Stimulated activated naive B cell treated with anti-CD40 and anti-IgM and Interleukin-4, amounts not matched to agents 10 μg/mL and 1 μg/mL and 100 μg/mL, for 72 hours (primary cell): ENCODE measurements around the gene STPG2.

Experiments
- ATAC-seq, 2 donors: fragments of 150-1000 bp; cut with Tn5 transposase; replicated peaks; 2 replicates each; pipeline ENCODE4 v1.10.0; 2021; ENCODE audit warnings: moderate library complexity in 1 of 2
- DNase-seq: peaks from one replicate; pipeline ENCODE4 v3.0.0; 2021
- H3K27ac Mint-ChIP-seq: one replicate; pipeline ENCODE4 v1.8.0; 2022; ENCODE audit warnings: mild to moderate bottlenecking, mixed read lengths
- H3K27me3 Mint-ChIP-seq, 2 donors: one replicate each; pipeline ENCODE4 v1.8.0; 2022; ENCODE audit warnings: mixed read lengths in 2 of 2
- H3K36me3 Mint-ChIP-seq, 2 donors: one replicate each; pipeline ENCODE4 v1.8.0; 2022; ENCODE audit warnings: mixed read lengths in 2 of 2, mild to moderate bottlenecking in 1 of 2
- H3K4me1 Mint-ChIP-seq, 2 donors: one replicate each; pipeline ENCODE4 v1.8.0; 2022; ENCODE audit warnings: mixed read lengths in 2 of 2, mild to moderate bottlenecking in 1 of 2
- H3K4me3 Mint-ChIP-seq, 2 donors: one replicate each; pipeline ENCODE4 v1.8.0; 2022; ENCODE audit warnings: mild to moderate bottlenecking in 2 of 2, mixed read lengths in 2 of 2, moderate library complexity in 1 of 2
- H3K9me3 Mint-ChIP-seq, 2 donors: one replicate each; pipeline ENCODE4 v1.8.0; 2022; ENCODE audit warnings: mixed read lengths in 2 of 2, mild to moderate bottlenecking in 1 of 2

STPG2 gene

GRCh38 chr4:98143001-98143899, at the start of gene STPG2:
TSS of gene STPG2 (minus strand) at chr4:98143476.
- no peaks in the 10 kb centered on the region for H3K27me3 Mint-ChIP-seq
- H3K9me3 Mint-ChIP-seq, result no peaks in the 10 kb centered on the region
- H3K36me3 Mint-ChIP-seq, result no peaks in the 10 kb centered on the region
- peak within 1 kb of the TSS; percentile 93 for H3K27ac Mint-ChIP-seq
- peak within 1 kb of the TSS; percentile 89 to 91 for H3K4me3 Mint-ChIP-seq
- ATAC-seq (peak; percentile 93 to 96), DNase-seq (peak; percentile 98)
- H3K4me1 Mint-ChIP-seq, result peaks cover 12 to 28% of the 10 kb centered on the region in 2 donors

DNA sequence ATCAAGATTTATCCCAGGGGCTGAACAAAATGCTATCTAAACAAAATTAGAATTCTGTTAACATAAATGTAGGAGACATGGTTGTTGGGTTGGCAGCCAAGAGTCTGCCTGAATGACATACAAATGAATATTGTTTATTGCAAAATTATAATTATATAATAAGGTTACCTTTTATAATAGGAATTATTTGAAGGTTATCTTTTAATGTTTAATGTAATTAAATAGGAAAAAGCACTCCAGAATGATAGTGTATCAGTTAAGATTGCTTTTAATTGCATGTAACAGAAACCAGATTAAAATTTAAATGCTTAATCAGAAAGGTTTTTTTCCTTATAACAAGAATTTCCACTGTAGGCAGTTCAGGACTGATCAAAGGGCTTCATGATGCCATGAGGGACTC, 42.0 kb upstream of the STPG2 start:
- Mint-ChIP-seq H3K4me1 (peaks cover 3 to 7% of the 10 kb centered on the region in 2 donors), H3K27me3 (no peaks in the 10 kb centered on the region), H3K36me3 (peaks cover 1 to 3% of the 10 kb centered on the region in 2 donors), H3K27ac (no peak overlapping the region), H3K4me3 (no peak overlapping the region), H3K9me3 (peaks cover 0 to 2% of the 10 kb centered on the region in 2 donors)
- DNase-seq (no peak), ATAC-seq (no peak)

- H3K27ac Mint-ChIP-seq, result no peak overlapping the region
- DNase-seq, result no peak
- no peaks in the 10 kb centered on the region for H3K27me3 Mint-ChIP-seq
- peaks cover 3 to 7% of the 10 kb centered on the region in 2 donors for H3K4me1 Mint-ChIP-seq
- H3K9me3 Mint-ChIP-seq, result no peaks in the 10 kb centered on the region
- no peak for ATAC-seq
- H3K36me3 Mint-ChIP-seq, result no peaks in the 10 kb centered on the region
- no peak overlapping the region for H3K4me3 Mint-ChIP-seq
These were observed 38.5 kb upstream of the STPG2 start for GRCh38 chr4:98181809-98182208.

- Mint-ChIP-seq H3K27ac (no peak overlapping the region), H3K4me3 (no peak overlapping the region), H3K4me1 (peaks cover 3 to 7% of the 10 kb centered on the region in 2 donors), H3K9me3 (no peaks in the 10 kb centered on the region), H3K36me3 (no peaks in the 10 kb centered on the region), H3K27me3 (no peaks in the 10 kb centered on the region)
- ATAC-seq, result no peak
- DNase-seq, result no peak
These were observed 36.7 kb upstream of the STPG2 start for GRCh38 chr4:98179951-98180350.

- no peak for DNase-seq
These were observed 33.3 kb upstream of the STPG2 start for GRCh38 chr4:98176531-98176930.

DNA sequence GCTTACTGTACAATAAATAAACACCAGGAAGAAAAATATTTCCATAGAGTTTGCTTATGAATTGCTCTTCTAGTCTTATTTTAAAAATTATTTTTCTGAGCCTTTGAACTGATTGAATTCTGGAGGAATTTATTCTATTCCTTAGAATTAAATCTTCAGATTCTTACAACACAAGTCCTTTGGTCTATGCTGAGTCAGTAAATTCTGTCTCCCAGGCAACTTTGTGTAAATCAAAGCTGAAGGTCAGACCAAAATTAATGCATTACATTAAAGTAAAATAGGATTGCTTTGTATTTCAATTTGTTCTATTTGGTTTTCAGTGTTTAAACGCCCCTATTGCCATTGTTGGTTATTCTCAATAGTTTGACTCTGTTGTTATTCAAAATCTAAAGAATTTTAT, 26.8 kb upstream of the STPG2 start:
- Mint-ChIP-seq H3K36me3 (no peaks in the 10 kb centered on the region), H3K27me3 (no peaks in the 10 kb centered on the region), H3K9me3 (no peaks in the 10 kb centered on the region), H3K27ac (no peak overlapping the region), H3K4me1 (no peaks in the 10 kb centered on the region), H3K4me3 (no peak overlapping the region)
- DNase-seq (no peak), ATAC-seq (no peak)

More at GRCh38 chr4:98176531-98176930, 33.3 kb upstream of the STPG2 start:
- Mint-ChIP-seq H3K27ac (no peak overlapping the region), H3K4me1 (no peaks in the 10 kb centered on the region), H3K9me3 (no peaks in the 10 kb centered on the region), H3K36me3 (no peaks in the 10 kb centered on the region), H3K27me3 (no peaks in the 10 kb centered on the region), H3K4me3 (no peak overlapping the region)
- no peak for ATAC-seq

- H3K27me3 Mint-ChIP-seq, result no peaks in the 10 kb centered on the region
- H3K4me3 Mint-ChIP-seq, result no peak overlapping the region
- no peak overlapping the region for H3K27ac Mint-ChIP-seq
- no peaks in the 10 kb centered on the region for H3K4me1 Mint-ChIP-seq
- DNase-seq (no peak), ATAC-seq (no peak)
- no peaks in the 10 kb centered on the region for H3K36me3 Mint-ChIP-seq
- no peaks in the 10 kb centered on the region for H3K9me3 Mint-ChIP-seq
These were observed 23.4 kb upstream of the STPG2 start for GRCh38 chr4:98166731-98167041.

DNA sequence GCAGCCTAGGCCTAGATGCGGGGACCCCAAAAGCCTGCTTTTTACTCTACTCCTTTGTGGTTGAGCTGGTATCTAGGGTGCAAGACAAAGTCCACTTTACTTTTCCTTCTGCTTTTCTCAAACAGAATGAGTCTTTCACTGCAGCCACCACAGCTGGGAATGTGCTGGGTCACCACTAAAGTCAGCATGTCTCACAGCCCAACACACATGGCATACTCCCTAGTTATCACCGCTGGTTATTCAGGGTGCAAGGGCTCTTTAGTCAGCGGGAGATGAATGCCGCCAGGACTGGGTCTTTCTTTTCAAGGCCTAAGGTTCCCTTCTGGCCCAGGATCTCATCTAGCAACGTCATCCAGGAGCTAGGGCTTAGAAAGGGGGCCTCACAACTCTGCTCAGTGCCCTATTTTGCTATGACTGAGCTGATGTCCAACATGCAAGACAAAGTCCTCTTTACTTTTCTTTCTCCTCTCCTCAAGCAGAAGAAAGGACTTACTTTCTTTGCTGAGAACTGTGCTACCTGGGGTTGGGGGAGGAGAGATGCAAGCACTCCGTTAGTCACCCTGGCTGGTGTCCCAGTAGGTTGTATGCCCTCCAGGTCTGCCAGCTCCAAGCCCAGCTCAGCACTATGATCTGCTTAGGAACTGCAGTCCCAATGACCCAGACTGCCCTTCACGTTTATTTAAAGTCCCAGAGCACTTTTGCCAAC, 22.9 kb upstream of the STPG2 start:
- no peak for ATAC-seq
- no peak overlapping the region for H3K27ac Mint-ChIP-seq
- no peak overlapping the region for H3K4me3 Mint-ChIP-seq
- H3K4me1 Mint-ChIP-seq, result no peaks in the 10 kb centered on the region
- H3K27me3 Mint-ChIP-seq, result no peaks in the 10 kb centered on the region
- H3K36me3 Mint-ChIP-seq, result no peaks in the 10 kb centered on the region
- H3K9me3 Mint-ChIP-seq, result no peaks in the 10 kb centered on the region
- no peak for DNase-seq

DNA sequence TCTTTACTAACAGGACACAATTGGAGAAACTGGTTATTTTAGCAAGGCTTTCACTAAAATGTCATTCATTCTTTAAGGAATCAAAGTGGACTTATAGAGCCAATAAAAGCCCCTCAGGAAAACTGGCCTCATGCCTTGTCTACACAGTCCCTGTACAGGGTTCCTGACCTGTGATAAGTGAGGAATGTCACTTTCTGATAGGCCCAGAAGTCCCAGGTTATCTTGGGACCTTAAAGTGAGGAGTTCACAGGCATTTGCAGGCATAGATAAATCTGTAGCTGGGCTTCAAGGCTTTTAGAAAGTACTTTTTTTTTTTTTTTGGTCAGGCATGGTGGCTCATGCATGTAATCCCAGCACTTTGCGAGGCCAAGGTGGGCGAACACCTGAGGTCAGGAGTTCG, 19.4 kb upstream of the STPG2 start:
- DNase-seq (no peak), ATAC-seq (no peak)
- Mint-ChIP-seq H3K27me3 (no peaks in the 10 kb centered on the region), H3K4me3 (no peak overlapping the region), H3K36me3 (no peaks in the 10 kb centered on the region), H3K9me3 (no peaks in the 10 kb centered on the region), H3K4me1 (no peaks in the 10 kb centered on the region), H3K27ac (no peak overlapping the region)

GRCh38 chr4:98151145-98151924, 8.1 kb upstream of the STPG2 start:
- no peaks in the 10 kb centered on the region for H3K27me3 Mint-ChIP-seq
- ATAC-seq (peak; percentile 77 to 86), DNase-seq (no peak)
- H3K9me3 Mint-ChIP-seq, result no peaks in the 10 kb centered on the region
- peak overlapping the region; percentile 69 to 80 for H3K4me3 Mint-ChIP-seq
- peaks cover 11 to 14% of the 10 kb centered on the region in 2 donors for H3K4me1 Mint-ChIP-seq
- peak overlapping the region; percentile 85 for H3K27ac Mint-ChIP-seq
- no peaks in the 10 kb centered on the region for H3K36me3 Mint-ChIP-seq

- Mint-ChIP-seq H3K36me3 (no peaks in the 10 kb centered on the region), H3K4me1 (peaks cover 11 to 14% of the 10 kb centered on the region in 2 donors), H3K4me3 (no peak overlapping the region), H3K9me3 (no peaks in the 10 kb centered on the region), H3K27ac (no peak overlapping the region), H3K27me3 (no peaks in the 10 kb centered on the region)
- ATAC-seq, result no peak
- no peak for DNase-seq
These were observed 7.0 kb upstream of the STPG2 start for GRCh38 chr4:98150092-98150761.

DNA sequence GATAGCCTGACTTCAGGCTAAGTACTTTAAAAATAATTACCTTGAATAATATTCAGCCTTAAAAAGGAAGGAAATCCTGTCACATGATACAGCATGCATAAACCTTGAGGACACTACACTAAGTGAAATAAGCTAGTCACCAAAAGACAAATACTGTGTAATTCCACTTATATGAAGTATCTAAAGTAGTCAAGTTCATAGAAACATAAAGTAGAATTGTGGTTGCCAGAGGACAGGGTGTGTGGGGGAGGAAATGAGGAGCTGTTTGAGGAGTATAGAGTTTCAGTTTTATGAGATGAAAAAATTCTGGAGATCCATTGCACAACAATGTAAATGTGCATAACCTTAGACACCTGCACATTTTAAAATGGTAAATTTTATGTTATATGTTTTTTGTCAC, 5.6 kb upstream of the STPG2 start:
- no peaks in the 10 kb centered on the region for H3K36me3 Mint-ChIP-seq
- H3K27me3 Mint-ChIP-seq, result no peaks in the 10 kb centered on the region
- DNase-seq, result no peak
- peaks cover 12 to 25% of the 10 kb centered on the region in 2 donors for H3K4me1 Mint-ChIP-seq
- H3K27ac Mint-ChIP-seq, result no peak overlapping the region
- no peaks in the 10 kb centered on the region for H3K9me3 Mint-ChIP-seq
- H3K4me3 Mint-ChIP-seq, result no peak overlapping the region
- no peak for ATAC-seq

GRCh38 chr4:98126141-98126540, 17.1 kb downstream of the STPG2 start:
- Mint-ChIP-seq H3K9me3 (peaks cover 0 to 14% of the 10 kb centered on the region in 2 donors), H3K27ac (no peak overlapping the region), H3K4me3 (no peak overlapping the region), H3K4me1 (no peaks in the 10 kb centered on the region), H3K27me3 (peaks cover 8 to 15% of the 10 kb centered on the region in 2 donors), H3K36me3 (peaks cover 4 to 13% of the 10 kb centered on the region in 2 donors)
- DNase-seq (no peak), ATAC-seq (no peak)

- Mint-ChIP-seq H3K36me3 (peaks cover 4 to 10% of the 10 kb centered on the region in 2 donors), H3K4me1 (no peaks in the 10 kb centered on the region), H3K9me3 (peaks cover 0 to 14% of the 10 kb centered on the region in 2 donors), H3K27ac (no peak overlapping the region), H3K27me3 (peaks cover 8 to 10% of the 10 kb centered on the region in 2 donors), H3K4me3 (no peak overlapping the region)
- DNase-seq, result no peak
- no peak for ATAC-seq
These were observed 17.7 kb downstream of the STPG2 start for GRCh38 chr4:98125585-98125984.
